HepG2 (cell line): ENCODE results near the gene LCAT. TPM values are rescaled to one million over a fixed set of nuclear protein-coding genes. Genes with fewer than 3 reads are reported as not detected.
A peak's percentile ranks its signal among the peaks of the same experiment; 100 is the strongest.

Experiments used
- AHR ChIP-seq: IDR thresholded peaks from 2 replicates; pipeline ENCODE4 v1.6.1; 2018; ENCODE audit warnings: missing genetic modification reagents, missing compliant biosample characterization
- CCDC6 ChIP-seq: sonication (generic); formaldehyde crosslinking; IDR thresholded peaks from 2 replicates; pipeline ENCODE4 v1.8.1; 2022; ENCODE audit warnings: mild to moderate bottlenecking, missing genetic modification reagents, moderate library complexity
- EHMT2 ChIP-seq: fragments of 200-600 bp; sonication (generic); IDR thresholded peaks from 2 replicates; pipeline ENCODE4 v1.7.0; 2017; ENCODE audit warnings: antibody characterized with exemption, low read depth, low read length, borderline replicate concordance
- GPN1 ChIP-seq: sonication (generic); formaldehyde crosslinking; IDR thresholded peaks from 2 replicates; pipeline ENCODE4 v1.5.1; 2020; ENCODE audit warnings: missing genetic modification reagents, borderline replicate concordance
- HMGXB3 ChIP-seq: sonication (generic); formaldehyde crosslinking; IDR thresholded peaks from 2 replicates; pipeline ENCODE4 v1.4.0; 2020; ENCODE audit warnings: missing genetic modification reagents, borderline replicate concordance
- KDM5B ChIP-seq: sonication (generic); formaldehyde crosslinking; IDR thresholded peaks from 2 replicates; pipeline ENCODE4 v1.4.0; 2020; ENCODE audit warnings: missing genetic modification reagents, mild to moderate bottlenecking, borderline replicate concordance
- MED8 ChIP-seq: sonication (generic); formaldehyde crosslinking; IDR thresholded peaks from 2 replicates; pipeline ENCODE4 v1.8.1; 2023; ENCODE audit warnings: mild to moderate bottlenecking, missing genetic modification reagents; ENCODE audit not compliant: insufficient replicate concordance
- NR2F6 ChIP-seq, 2 experiments: IDR thresholded peaks; 2 replicates each; pipeline ENCODE4 v1.6.1; 2016; ENCODE audit warnings: antibody characterized with exemption in 1 of 2, mild to moderate bottlenecking in 1 of 2
- PRMT3 ChIP-seq: sonication (generic); formaldehyde crosslinking; IDR thresholded peaks from 2 replicates; pipeline ENCODE4 v1.8.1; 2022; ENCODE audit warnings: low read depth, mild to moderate bottlenecking, moderate library complexity, missing genetic modification reagents, borderline replicate concordance
- SP5 ChIP-seq: IDR thresholded peaks from 2 replicates; pipeline ENCODE4 v1.6.1; 2016; ENCODE audit warnings: low read depth, borderline replicate concordance
- ZHX1 ChIP-seq: sonication (generic); formaldehyde crosslinking; IDR thresholded peaks from 2 replicates; pipeline ENCODE4 v1.8.1; 2022; ENCODE audit warnings: low read depth, mild to moderate bottlenecking, missing genetic modification reagents
- ZNF207 ChIP-seq: fragments of 450-650 bp; IDR thresholded peaks from 2 replicates; pipeline ENCODE4 v1.6.1; 2016; ENCODE audit warnings: antibody characterized with exemption, borderline replicate concordance
- ZNF264 ChIP-seq: sonication (generic); formaldehyde crosslinking; IDR thresholded peaks from 2 replicates; pipeline ENCODE4 v1.4.0; 2020; ENCODE audit warnings: missing genetic modification reagents
- ZNF451 ChIP-seq: sonication (generic); formaldehyde crosslinking; IDR thresholded peaks from 2 replicates; pipeline ENCODE4 v1.5.0; 2020; ENCODE audit warnings: mild to moderate bottlenecking, missing genetic modification reagents
- ZNF558 ChIP-seq: sonication (generic); formaldehyde crosslinking; IDR thresholded peaks from 2 replicates; pipeline ENCODE4 v1.9.0; 2022; ENCODE audit warnings: mild to moderate bottlenecking, missing genetic modification reagents, borderline replicate concordance
- ZNF747 ChIP-seq: sonication (generic); formaldehyde crosslinking; IDR thresholded peaks from 2 replicates; pipeline ENCODE4 v1.8.1; 2023; ENCODE audit warnings: missing genetic modification reagents, mild to moderate bottlenecking, borderline replicate concordance
- polyA plus RNA-seq, 8 experiments: library from polyadenylated mRNA; depleted of rRNA in 3 of 8; stranded (reverse) in 7 of 8; unstranded in 1 of 8; fragments of >200 nt; fragmentation: Illumina TruSeq in 4 of 8; extraction: Trizol in 4 of 8; gene quantifications; 2 replicates each; pipeline versions ENCODE4 v1.2.1 to v1.2.3, GENCODE V29; 2011 to 2016; ENCODE audit warnings: low read depth in 4 of 8, missing spikeins in 1 of 8, mixed read lengths in 1 of 8; ENCODE audit not compliant: insufficient read depth in 1 of 8
- total RNA-seq, 5 experiments: library from RNA; depleted of rRNA; stranded (reverse); fragments of >200 nt; fragmentation: Illumina TruSeq; extraction: Trizol; gene quantifications; 2 replicates each; pipeline ENCODE4 v1.2.3, GENCODE V29; 2016; ENCODE audit warnings: low read depth in 1 of 5
- TF ChIP-seq, protein P1 (sequence below): sonication (generic); formaldehyde crosslinking; IDR thresholded peaks from 2 replicates; pipeline ENCODE4 v1.4.0; 2020; ENCODE audit warnings: missing genetic modification reagents
- TF ChIP-seq, protein P2 (sequence below): fragments of 450-650 bp; IDR thresholded peaks from 2 replicates; pipeline ENCODE4 v1.6.1; 2017; ENCODE audit warnings: mild to moderate bottlenecking

Gene LCAT
- total and polyA plus RNA-seq, 2 of the 13 experiments (the other 11 are each of a cell fraction or from before 2014, with no cell fraction given) = 36.1 to 38.9 TPM

DNA sequence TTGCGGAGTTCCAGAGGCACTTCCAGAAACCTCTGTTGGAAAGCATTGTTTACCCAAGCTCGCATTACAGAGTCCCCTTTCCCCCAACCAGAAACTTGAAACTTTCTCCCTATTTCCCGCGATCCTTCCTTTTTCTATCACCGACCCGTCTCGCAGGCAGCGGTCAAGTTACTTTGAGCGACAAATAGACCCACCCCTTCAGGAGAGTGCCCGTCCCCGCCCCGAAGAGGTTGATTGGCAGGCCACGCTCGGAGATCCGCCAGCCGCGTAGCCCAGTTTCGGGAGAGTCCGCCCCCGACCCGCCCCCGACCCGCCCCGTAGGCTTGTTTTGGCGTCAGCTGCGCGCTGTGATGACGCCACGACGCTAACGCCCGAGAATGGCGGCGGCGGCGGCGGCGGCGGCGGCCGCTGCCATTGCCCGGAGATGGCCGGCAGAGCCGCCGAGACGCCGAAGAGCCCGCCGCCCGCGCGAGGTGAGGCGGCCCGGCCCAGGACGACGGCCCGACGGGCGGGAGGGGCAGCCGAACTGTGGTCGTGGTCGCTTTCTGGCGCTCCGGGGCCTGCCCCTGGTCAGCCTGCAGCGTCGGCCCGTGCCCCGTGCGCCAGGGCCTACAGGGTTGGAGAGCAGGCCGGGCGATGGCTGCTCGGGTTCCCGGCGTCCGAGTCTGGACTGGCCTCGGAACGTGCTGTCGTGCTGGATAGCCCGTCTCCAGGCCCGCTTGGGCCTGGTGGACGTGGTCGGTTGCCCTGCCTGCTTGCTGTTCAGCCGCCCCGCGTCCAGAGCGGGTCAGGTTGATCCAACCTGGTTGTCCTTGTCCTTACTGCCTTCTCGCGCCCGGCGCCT, 50.8 kb downstream of the LCAT start, which contains the start of gene PSKH1 (continued):
- peak; percentile 54; the same call in 1 of the 2 replicates for TF ChIP-seq ZNF747
- TF ChIP-seq, protein P1, sequence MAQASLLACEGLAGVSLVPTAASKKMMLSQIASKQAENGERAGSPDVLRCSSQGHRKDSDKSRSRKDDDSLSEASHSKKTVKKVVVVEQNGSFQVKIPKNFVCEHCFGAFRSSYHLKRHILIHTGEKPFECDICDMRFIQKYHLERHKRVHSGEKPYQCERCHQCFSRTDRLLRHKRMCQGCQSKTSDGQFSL (CRISPR knock-in tag) = no peak
- no peak for TF ChIP-seq ZNF264
- TF ChIP-seq NR2F6 (IDR thresholded peaks at IDR 0.05) = no peak
- no peak for TF ChIP-seq NR2F6 (CRISPR knock-in tag; IDR thresholded peaks at IDR 0.05)
- peak; percentile 64 for TF ChIP-seq ZHX1 (CRISPR knock-in tag)
- peak; percentile 86; the same call in 1 of the 2 replicates for TF ChIP-seq AHR (CRISPR knock-in tag)
- no peak for TF ChIP-seq CCDC6 (CRISPR knock-in tag)
- TF ChIP-seq ZNF451 = 0 out of 2 replicates have a peak, but pooled peaks have one; percentile 27
- no peak for TF ChIP-seq ZNF207
- no peak for TF ChIP-seq PRMT3 (CRISPR knock-in tag)
- TF ChIP-seq SP5 (CRISPR knock-in tag) = peak; percentile 66; the same call in 1 of the 2 replicates
- peak; percentile 97 for TF ChIP-seq KDM5B (CRISPR knock-in tag)
- no peak for TF ChIP-seq HMGXB3 (CRISPR knock-in tag)
- TF ChIP-seq ZNF558 (CRISPR knock-in tag) = no peak; the same call in 1 of the 2 replicates
- TF ChIP-seq, protein P2, sequence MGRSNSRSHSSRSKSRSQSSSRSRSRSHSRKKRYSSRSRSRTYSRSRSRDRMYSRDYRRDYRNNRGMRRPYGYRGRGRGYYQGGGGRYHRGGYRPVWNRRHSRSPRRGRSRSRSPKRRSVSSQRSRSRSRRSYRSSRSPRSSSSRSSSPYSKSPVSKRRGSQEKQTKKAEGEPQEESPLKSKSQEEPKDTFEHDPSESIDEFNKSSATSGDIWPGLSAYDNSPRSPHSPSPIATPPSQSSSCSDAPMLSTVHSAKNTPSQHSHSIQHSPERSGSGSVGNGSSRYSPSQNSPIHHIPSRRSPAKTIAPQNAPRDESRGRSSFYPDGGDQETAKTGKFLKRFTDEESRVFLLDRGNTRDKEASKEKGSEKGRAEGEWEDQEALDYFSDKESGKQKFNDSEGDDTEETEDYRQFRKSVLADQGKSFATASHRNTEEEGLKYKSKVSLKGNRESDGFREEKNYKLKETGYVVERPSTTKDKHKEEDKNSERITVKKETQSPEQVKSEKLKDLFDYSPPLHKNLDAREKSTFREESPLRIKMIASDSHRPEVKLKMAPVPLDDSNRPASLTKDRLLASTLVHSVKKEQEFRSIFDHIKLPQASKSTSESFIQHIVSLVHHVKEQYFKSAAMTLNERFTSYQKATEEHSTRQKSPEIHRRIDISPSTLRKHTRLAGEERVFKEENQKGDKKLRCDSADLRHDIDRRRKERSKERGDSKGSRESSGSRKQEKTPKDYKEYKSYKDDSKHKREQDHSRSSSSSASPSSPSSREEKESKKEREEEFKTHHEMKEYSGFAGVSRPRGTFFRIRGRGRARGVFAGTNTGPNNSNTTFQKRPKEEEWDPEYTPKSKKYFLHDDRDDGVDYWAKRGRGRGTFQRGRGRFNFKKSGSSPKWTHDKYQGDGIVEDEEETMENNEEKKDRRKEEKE = no peak
- no peak; the same call in 1 of the 2 replicates for TF ChIP-seq GPN1 (CRISPR knock-in tag)
- TF ChIP-seq EHMT2 = no peak
- TF ChIP-seq MED8 = no peak
